ENCODE data around the gene SEPTIN14.

DNA sequence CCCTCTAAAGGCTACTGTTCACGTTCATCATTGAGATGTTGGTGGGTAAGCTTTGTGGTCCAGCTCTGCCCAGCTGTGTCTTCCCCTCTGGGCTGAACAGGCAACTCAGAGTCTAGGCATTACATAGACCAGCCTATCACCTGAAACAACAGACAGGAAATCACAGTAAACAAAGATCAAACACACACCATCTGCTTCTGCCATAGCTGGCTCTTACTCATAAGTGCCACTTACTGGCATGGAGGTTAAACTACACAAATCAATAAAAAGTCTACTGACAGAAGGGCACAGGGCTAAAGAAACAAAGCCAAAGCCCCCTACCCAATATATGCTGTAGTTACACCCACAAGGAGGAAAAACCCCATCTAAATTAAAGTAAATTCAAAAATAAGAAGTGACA is 35.0 kb downstream of the SEPTIN14 start:
- no peak for TF ChIP-seq RAD21 (IDR thresholded peaks at IDR 0.05; ENCODE audit: low read depth)
- no peak for TF ChIP-seq MAX (IDR thresholded peaks at IDR 0.05)

Measured in Ishikawa (cell line).